SK-N-SH (cell line): ENCODE measurements around the gene POC1B. TPM values are rescaled to one million over a fixed set of nuclear protein-coding genes. Genes with fewer than 3 reads are reported as not detected.

Experiments used
- CTCF ChIA-PET: fragments of 300-600, 350-600 bp; formaldehyde crosslinking; extraction: SDS; loops from one replicate; lab custom pipeline; 2021; lab: Yijun Ruan, JAX
- POLR2A ChIA-PET: fragments of 350-600 bp; sonication (Branson Sonifier 250); formaldehyde crosslinking; extraction: SDS; loops from one replicate; lab custom pipeline; 2020; ENCODE audit warnings: antibody characterized with exemption, inconsistent platforms; lab: Yijun Ruan, JAX
- DNase-seq: peaks from one replicate; pipeline ENCODE4 v3.0.0; 2012
- H2AFZ ChIP-seq: fragments of 200-600 bp; sonication (generic); 2 replicates; pipeline ENCODE4 v1.8.1; 2016; ENCODE audit warnings: antibody characterized with exemption, mild to moderate bottlenecking, low read depth
- H3F3A ChIP-seq: fragments of 200-600 bp; sonication (generic); replicated peaks from 2 replicates; pipeline ENCODE3; 2016; ENCODE audit warnings: antibody characterized with exemption, mild to moderate bottlenecking; ENCODE audit not compliant: insufficient read depth
- H3K27ac ChIP-seq, 2 experiments: fragments of 200-500 bp in 1 of 2; fragments of 200-600 bp in 1 of 2; sonication (Bioruptor generic) in 1 of 2; sonication (generic), shearing (Covaris generic) in 1 of 2; 2 replicates each; pipeline versions ENCODE4 v1.5.1 to v1.6.1; 2014 to 2016; ENCODE audit warnings: low read depth in 2 of 2, inconsistent platforms in 1 of 2, low read length in 1 of 2, mild to moderate bottlenecking in 1 of 2, mixed read lengths in 1 of 2
- H3K27me3 ChIP-seq: fragments of 200-600 bp; sonication (generic), shearing (Covaris generic); 2 replicates; pipeline ENCODE4 v1.6.1; 2016; ENCODE audit warnings: mixed run types; ENCODE audit not compliant: insufficient read depth
- H3K36me3 ChIP-seq, 2 experiments: fragments of 200-500 bp in 1 of 2; fragments of 200-600 bp in 1 of 2; sonication (Bioruptor generic) in 1 of 2; sonication (generic) in 1 of 2; replicated peaks in 1 of 2; 2 replicates each; pipeline versions ENCODE3 to v1.5.1; 2014 to 2016; ENCODE audit warnings: low read length in 1 of 2, mild to moderate bottlenecking in 1 of 2; ENCODE audit not compliant: insufficient read depth in 2 of 2, control insufficient read depth in 1 of 2
- H3K4me1 ChIP-seq, 2 experiments: fragments of 200-500 bp in 1 of 2; fragments of 200-600 bp in 1 of 2; sonication (Bioruptor generic) in 1 of 2; sonication (generic), shearing (Covaris generic) in 1 of 2; 2 replicates each; pipeline versions ENCODE4 v1.5.1 to v1.6.1; 2014 to 2016; ENCODE audit warnings: low read depth in 1 of 2, low read length in 1 of 2, mixed run types in 1 of 2; ENCODE audit not compliant: insufficient read depth in 2 of 2, control insufficient read depth in 1 of 2
- H3K4me2 ChIP-seq: fragments of 200-600 bp; sonication (generic), shearing (Covaris generic); 2 replicates; pipeline ENCODE4 v1.6.1; 2017; ENCODE audit warnings: mixed run types
- H3K4me3 ChIP-seq, 2 experiments: fragments of 200-500 bp in 1 of 2; fragments of 200-600 bp in 1 of 2; sonication (Bioruptor generic) in 1 of 2; sonication (generic), shearing (Covaris generic) in 1 of 2; 2 replicates each; pipeline versions ENCODE4 v1.5.1 to v1.8.1; 2014 to 2016; ENCODE audit warnings: low read depth in 2 of 2, inconsistent platforms in 1 of 2, low read length in 1 of 2, mild to moderate bottlenecking in 1 of 2, mixed read lengths in 1 of 2, moderate library complexity in 1 of 2
- H3K79me2 ChIP-seq: fragments of 200-600 bp; sonication (generic); 2 replicates; pipeline ENCODE4 v1.8.1; 2017; ENCODE audit warnings: mild to moderate bottlenecking; ENCODE audit not compliant: insufficient read depth
- H3K9ac ChIP-seq: fragments of 200-600 bp; sonication (generic); 2 replicates; pipeline ENCODE4 v1.6.1; 2017; ENCODE audit warnings: mixed run types
- H3K9me2 ChIP-seq: fragments of 200-600 bp; sonication (generic); 2 replicates; pipeline ENCODE4 v1.6.1; 2017; ENCODE audit warnings: mixed run types
- H3K9me3 ChIP-seq: fragments of 200-600 bp; sonication (generic); 2 replicates; pipeline ENCODE4 v1.6.1; 2017; ENCODE audit warnings: mixed run types, mild to moderate bottlenecking, moderate library complexity
- H4K20me1 ChIP-seq: fragments of 200-600 bp; sonication (generic); 2 replicates; pipeline ENCODE4 v1.6.1; 2017; ENCODE audit warnings: mild to moderate bottlenecking, mixed run types; ENCODE audit not compliant: insufficient read depth
- ELF1 ChIP-seq: IDR thresholded peaks from 2 replicates; pipeline ENCODE4 v1.4.0; 2012
- NRF1 ChIP-seq: IDR thresholded peaks from 2 replicates; pipeline ENCODE4 v1.6.1; 2012; ENCODE audit warnings: low read depth, mild to moderate bottlenecking, low read length
- RFX5 ChIP-seq: IDR thresholded peaks from 2 replicates; pipeline ENCODE4 v1.6.1; 2012; ENCODE audit warnings: mild to moderate bottlenecking, improper control_type of control experiment, low read length
- RXRA ChIP-seq: IDR thresholded peaks from 2 replicates; pipeline ENCODE4 v1.4.0; 2012; ENCODE audit warnings: low read depth, mild to moderate bottlenecking, borderline replicate concordance
- TCF12 ChIP-seq: IDR thresholded peaks from 2 replicates; pipeline ENCODE4 v1.4.0; 2012
- WGBS: methylation state at CpG from one replicate; pipeline ENCODE4 v1.1.6; 2017; ENCODE audit warnings: low lambda C conversion rate; 5-methylcytosine and 5-hydroxymethylcytosine counted together
- polyA plus RNA-seq, 3 experiments: library from polyadenylated mRNA; depleted of rRNA; stranded (reverse); fragments of >200 nt; gene quantifications; 2 replicates each; pipeline ENCODE4 v1.2.3, GENCODE V29; 2012
- TF ChIP-seq, protein P1 (sequence below): IDR thresholded peaks from 2 replicates; pipeline ENCODE4 v1.6.1; 2012; ENCODE audit warnings: mild to moderate bottlenecking, low read depth, low read length, moderate library complexity
- TF ChIP-seq, protein P2 (sequence below): fragments of 200-600 bp; sonication (generic); IDR thresholded peaks from 2 replicates; pipeline ENCODE4 v1.6.1; 2017; ENCODE audit warnings: antibody characterized with exemption, mild to moderate bottlenecking, moderate library complexity
- TF ChIP-seq, protein P3 (sequence below): IDR thresholded peaks from 2 replicates; pipeline ENCODE4 v1.4.0; 2012; ENCODE audit warnings: low read depth

Gene POC1B
- polyA plus RNA-seq, 1 of the 3 experiments (the other 2 are of a cell fraction) = 4.0 TPM

DNA sequence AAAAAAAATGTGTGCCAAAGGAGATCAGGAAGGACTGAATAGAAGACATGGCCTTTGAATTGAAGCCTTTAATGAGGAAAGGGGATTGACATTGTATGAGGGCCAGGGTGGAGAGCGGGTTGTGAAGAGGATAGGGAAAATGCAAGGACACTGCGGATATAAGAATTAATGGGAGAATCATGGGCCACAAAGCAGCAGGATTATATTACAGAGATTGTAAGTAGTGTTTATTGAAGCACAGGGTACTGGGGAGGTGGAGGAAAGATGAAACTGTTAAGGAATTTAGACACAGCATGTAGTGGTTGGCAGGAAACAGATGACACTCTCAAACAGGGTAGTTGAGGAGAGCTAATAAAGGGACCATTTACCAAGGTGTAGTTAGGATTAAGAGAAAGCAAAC is 16.4 kb upstream of the POC1B start (continued):
- no peak for TF ChIP-seq ELF1

DNA sequence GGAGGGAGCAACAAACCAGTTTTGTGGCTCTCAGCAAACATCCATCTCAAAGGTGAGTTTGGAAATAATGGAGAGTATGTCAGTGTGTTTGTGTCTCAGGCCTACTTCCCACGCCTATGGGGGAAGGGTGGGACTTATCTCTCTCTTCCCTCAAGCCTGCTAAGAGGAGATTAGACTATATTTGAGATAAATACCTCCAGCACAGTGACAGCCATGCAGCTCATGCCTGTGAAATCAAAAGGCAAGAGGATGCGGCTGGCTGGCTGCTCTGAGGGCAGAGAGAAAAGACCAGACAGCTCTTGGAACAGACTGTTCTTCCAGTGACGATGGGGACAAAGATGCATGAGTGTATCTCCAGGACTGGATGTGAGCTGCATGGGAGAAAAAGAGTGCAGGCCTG is 14.7 kb upstream of the POC1B start:
- no peaks in the 10 kb centered on the region for H3K79me2 ChIP-seq
- H3F3A ChIP-seq = no peaks in the 10 kb centered on the region
- H4K20me1 ChIP-seq = no peaks in the 10 kb centered on the region
- no peaks in the 10 kb centered on the region for H3K9me2 ChIP-seq
- no peak overlapping the region for H3K9ac ChIP-seq
- H3K9me3 ChIP-seq = no peaks in the 10 kb centered on the region
- H3K27me3 ChIP-seq = no peaks in the 10 kb centered on the region
- ChIA-PET POLR2A (no interaction called here), CTCF (interaction anchor here (0.9 to 5.9 kb wide), 3 partner anchors 10 to 1368 kb away, joined by 4 to 25 read pairs (median 11); no protein-coding TSS in a partner anchor)
- WGBS = 85% methylated on average over 3 of the region's 3 CpGs
- no peak overlapping the region for H2AFZ ChIP-seq
- H3K4me1 ChIP-seq = peaks cover 0 to 5% of the 10 kb centered on the region in 2 experiments; a peak in 3 of 4 replicates
- no peak overlapping the region for H3K4me2 ChIP-seq
- no peak overlapping the region for H3K27ac ChIP-seq
- no peaks in the 10 kb centered on the region for H3K36me3 ChIP-seq
- H3K4me3 ChIP-seq = no peak overlapping the region
- no peak for DNase-seq
- TF ChIP-seq, protein P1, sequence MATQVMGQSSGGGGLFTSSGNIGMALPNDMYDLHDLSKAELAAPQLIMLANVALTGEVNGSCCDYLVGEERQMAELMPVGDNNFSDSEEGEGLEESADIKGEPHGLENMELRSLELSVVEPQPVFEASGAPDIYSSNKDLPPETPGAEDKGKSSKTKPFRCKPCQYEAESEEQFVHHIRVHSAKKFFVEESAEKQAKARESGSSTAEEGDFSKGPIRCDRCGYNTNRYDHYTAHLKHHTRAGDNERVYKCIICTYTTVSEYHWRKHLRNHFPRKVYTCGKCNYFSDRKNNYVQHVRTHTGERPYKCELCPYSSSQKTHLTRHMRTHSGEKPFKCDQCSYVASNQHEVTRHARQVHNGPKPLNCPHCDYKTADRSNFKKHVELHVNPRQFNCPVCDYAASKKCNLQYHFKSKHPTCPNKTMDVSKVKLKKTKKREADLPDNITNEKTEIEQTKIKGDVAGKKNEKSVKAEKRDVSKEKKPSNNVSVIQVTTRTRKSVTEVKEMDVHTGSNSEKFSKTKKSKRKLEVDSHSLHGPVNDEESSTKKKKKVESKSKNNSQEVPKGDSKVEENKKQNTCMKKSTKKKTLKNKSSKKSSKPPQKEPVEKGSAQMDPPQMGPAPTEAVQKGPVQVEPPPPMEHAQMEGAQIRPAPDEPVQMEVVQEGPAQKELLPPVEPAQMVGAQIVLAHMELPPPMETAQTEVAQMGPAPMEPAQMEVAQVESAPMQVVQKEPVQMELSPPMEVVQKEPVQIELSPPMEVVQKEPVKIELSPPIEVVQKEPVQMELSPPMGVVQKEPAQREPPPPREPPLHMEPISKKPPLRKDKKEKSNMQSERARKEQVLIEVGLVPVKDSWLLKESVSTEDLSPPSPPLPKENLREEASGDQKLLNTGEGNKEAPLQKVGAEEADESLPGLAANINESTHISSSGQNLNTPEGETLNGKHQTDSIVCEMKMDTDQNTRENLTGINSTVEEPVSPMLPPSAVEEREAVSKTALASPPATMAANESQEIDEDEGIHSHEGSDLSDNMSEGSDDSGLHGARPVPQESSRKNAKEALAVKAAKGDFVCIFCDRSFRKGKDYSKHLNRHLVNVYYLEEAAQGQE = no peak
- TF ChIP-seq, protein P2, sequence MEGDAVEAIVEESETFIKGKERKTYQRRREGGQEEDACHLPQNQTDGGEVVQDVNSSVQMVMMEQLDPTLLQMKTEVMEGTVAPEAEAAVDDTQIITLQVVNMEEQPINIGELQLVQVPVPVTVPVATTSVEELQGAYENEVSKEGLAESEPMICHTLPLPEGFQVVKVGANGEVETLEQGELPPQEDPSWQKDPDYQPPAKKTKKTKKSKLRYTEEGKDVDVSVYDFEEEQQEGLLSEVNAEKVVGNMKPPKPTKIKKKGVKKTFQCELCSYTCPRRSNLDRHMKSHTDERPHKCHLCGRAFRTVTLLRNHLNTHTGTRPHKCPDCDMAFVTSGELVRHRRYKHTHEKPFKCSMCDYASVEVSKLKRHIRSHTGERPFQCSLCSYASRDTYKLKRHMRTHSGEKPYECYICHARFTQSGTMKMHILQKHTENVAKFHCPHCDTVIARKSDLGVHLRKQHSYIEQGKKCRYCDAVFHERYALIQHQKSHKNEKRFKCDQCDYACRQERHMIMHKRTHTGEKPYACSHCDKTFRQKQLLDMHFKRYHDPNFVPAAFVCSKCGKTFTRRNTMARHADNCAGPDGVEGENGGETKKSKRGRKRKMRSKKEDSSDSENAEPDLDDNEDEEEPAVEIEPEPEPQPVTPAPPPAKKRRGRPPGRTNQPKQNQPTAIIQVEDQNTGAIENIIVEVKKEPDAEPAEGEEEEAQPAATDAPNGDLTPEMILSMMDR = no peak
- TF ChIP-seq RFX5 (no peak), NRF1 (no peak), TCF12 (no peak), RXRA (no peak)
- TF ChIP-seq, protein P3, sequence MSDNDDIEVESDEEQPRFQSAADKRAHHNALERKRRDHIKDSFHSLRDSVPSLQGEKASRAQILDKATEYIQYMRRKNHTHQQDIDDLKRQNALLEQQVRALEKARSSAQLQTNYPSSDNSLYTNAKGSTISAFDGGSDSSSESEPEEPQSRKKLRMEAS = no peak
